A549 (cell line): Measurements from ENCODE around the gene ZBTB49. TPM values are rescaled to one million over a fixed set of nuclear protein-coding genes. Genes with fewer than 3 reads are reported as not detected.

Source experiments
- ATAC-seq, 2 experiments: fragments of 200-7000 bp in 1 of 2; fragments of >200 bp in 1 of 2; cut with Nextera tagmentation in 1 of 2; cut with Tn5 transposase in 1 of 2; 3 replicates each; pipeline versions ENCODE4 v1.8.0 to v1.9.1; 2018 to 2020; ENCODE audit warnings: mild to moderate bottlenecking in 1 of 2, moderate library complexity in 1 of 2
- CTCF ChIA-PET: fragments of 300-600 bp; sonication (Branson Sonifier 250); formaldehyde crosslinking; extraction: SDS; loops from one replicate; lab custom pipeline; 2021; ENCODE audit warnings: antibody characterized with exemption, inconsistent platforms; lab: Yijun Ruan, JAX
- POLR2A ChIA-PET: fragments of 350-600 bp; formaldehyde crosslinking; extraction: SDS; loops from one replicate; lab custom pipeline; 2021; ENCODE audit warnings: antibody characterized with exemption, inconsistent platforms; lab: Yijun Ruan, JAX
- DNase-seq, 2 experiments: peaks; one replicate each; pipeline versions ENCODE4 v3.0.0 to v3.0.0-alpha.2; 2011 to 2016; ENCODE audit warnings: low read depth in 1 of 2, low spot score in 1 of 2
- FAIRE-seq: peaks from 2 replicates; lab custom pipeline; 2011; peaks lifted over from hg19 to GRCh38; lab: Jason Lieb, UNC
- H3K27ac ChIP-seq, 2 experiments: fragments of >200 bp; sonication (Bioruptor Twin); formaldehyde crosslinking; 3 replicates each; pipeline ENCODE4 v1.5.1; 2016 to 2017
- H3K4me1 ChIP-seq: fragments of >200 bp; sonication (Bioruptor Twin); formaldehyde crosslinking; 3 replicates; pipeline ENCODE4 v1.6.1; 2016
- H3K4me2 ChIP-seq: fragments of >200 bp; sonication (Bioruptor Twin); formaldehyde crosslinking; 3 replicates; pipeline ENCODE4 v1.6.1; 2016
- H3K4me3 ChIP-seq: fragments of >200 bp; sonication (Bioruptor Twin); formaldehyde crosslinking; 3 replicates; pipeline ENCODE4 v1.5.1; 2016
- H3K9me3 ChIP-seq: fragments of >200 bp; sonication (Bioruptor Twin); formaldehyde crosslinking; 3 replicates; pipeline ENCODE4 v1.6.1; 2016
- BCL3 ChIP-seq: fragments of >200 bp; sonication (Bioruptor Twin); formaldehyde crosslinking; IDR thresholded peaks from 3 replicates; pipeline ENCODE4 v1.6.1; 2016
- CBX8 ChIP-seq: fragments of 200-600 bp; sonication (generic); IDR thresholded peaks from 2 replicates; pipeline ENCODE4 v1.6.1; 2016
- CTCF ChIP-seq: fragments of >200 bp; sonication (Bioruptor Twin); formaldehyde crosslinking; IDR thresholded peaks from 3 replicates; pipeline ENCODE4 v1.5.1; 2016
- ESRRA ChIP-seq: fragments of 150-350 bp; IDR thresholded peaks from 2 replicates; pipeline ENCODE4 v1.6.1; 2014; ENCODE audit warnings: mild to moderate bottlenecking, low read length, borderline replicate concordance
- FOSL2 ChIP-seq, 2 experiments: fragments of 450-650 bp in 1 of 2; fragments of >200 bp in 1 of 2; sonication (Bioruptor Twin) in 1 of 2; formaldehyde crosslinking; IDR thresholded peaks; 2 replicates each; pipeline versions ENCODE4 v1.5.0 to v1.6.1; 2016 to 2020; ENCODE audit warnings: mild to moderate bottlenecking in 1 of 2, moderate library complexity in 1 of 2
- FOXS1 ChIP-seq: fragments of 250-450 bp; sonication (Bioruptor Pico); IDR thresholded peaks from 2 replicates; pipeline ENCODE4 v1.5.0; 2020; ENCODE audit warnings: mild to moderate bottlenecking, moderate library complexity
- GATA3 ChIP-seq: IDR thresholded peaks from 2 replicates; pipeline ENCODE4 v1.6.1; 2012; ENCODE audit warnings: borderline replicate concordance
- HEYL ChIP-seq: fragments of 250-450 bp; sonication (Bioruptor Pico); IDR thresholded peaks from 2 replicates; pipeline ENCODE4 v1.8.0; 2021; ENCODE audit warnings: mild to moderate bottlenecking, moderate library complexity
- HOXA7 ChIP-seq: fragments of 250-450 bp; sonication (Bioruptor Pico); IDR thresholded peaks from 2 replicates; pipeline ENCODE4 v1.5.0; 2020; ENCODE audit warnings: mild to moderate bottlenecking, moderate library complexity
- HOXB13 ChIP-seq: fragments of 250-450 bp; sonication (Bioruptor Pico); IDR thresholded peaks from 2 replicates; pipeline ENCODE4 v1.5.0; 2020; ENCODE audit warnings: low read depth, mild to moderate bottlenecking, moderate library complexity
- JUN ChIP-seq, 2 experiments: fragments of >200 bp; sonication (Bioruptor Twin); formaldehyde crosslinking; IDR thresholded peaks; 2 replicates in 1 of 2; 3 replicates in 1 of 2; pipeline ENCODE4 v1.6.1; 2016 to 2017
- KDM5A ChIP-seq: fragments of 200-600 bp; sonication (generic); IDR thresholded peaks from 2 replicates; pipeline ENCODE4 v1.6.1; 2016; ENCODE audit warnings: antibody characterized with exemption, mild to moderate bottlenecking
- NFE2L2 ChIP-seq: fragments of 150-350 bp; conservative IDR thresholded peaks from 2 replicates; pipeline ENCODE4 v1.6.1; 2014; ENCODE audit warnings: low read length
- NR3C1 ChIP-seq: fragments of >200 bp; sonication (Bioruptor Twin); formaldehyde crosslinking; IDR thresholded peaks from 3 replicates; pipeline ENCODE4 v1.6.1; 2017
- PHF8 ChIP-seq: fragments of 200-600 bp; sonication (generic); IDR thresholded peaks from 2 replicates; pipeline ENCODE4 v1.6.1; 2016; ENCODE audit warnings: low read depth, mild to moderate bottlenecking, antibody characterized with exemption, moderate library complexity, borderline replicate concordance
- POLR2A ChIP-seq: IDR thresholded peaks from 2 replicates; pipeline ENCODE4 v1.6.1; 2012; ENCODE audit warnings: mild to moderate bottlenecking, low read length
- SREBF2 ChIP-seq: fragments of 450-650 bp; IDR thresholded peaks from 2 replicates; pipeline ENCODE4 v1.6.1; 2014; ENCODE audit warnings: mild to moderate bottlenecking, moderate library complexity
- TP53 ChIP-seq: fragments of 250-450 bp; sonication (Bioruptor Pico); IDR thresholded peaks from 2 replicates; pipeline ENCODE4 v1.5.0; 2021; ENCODE audit warnings: mild to moderate bottlenecking, moderate library complexity
- ZFP36 ChIP-seq: fragments of 450-650 bp; IDR thresholded peaks from 2 replicates; pipeline ENCODE4 v1.6.1; 2014; ENCODE audit warnings: borderline replicate concordance; ENCODE audit not compliant: partially characterized antibody
- ZNF302 ChIP-seq: fragments of 250-450 bp; sonication (Bioruptor Pico); IDR thresholded peaks from 2 replicates; pipeline ENCODE4 v1.9.0; 2021; ENCODE audit warnings: inconsistent platforms, mild to moderate bottlenecking, moderate library complexity
- WGBS: methylation state at CpG from one replicate; pipeline ENCODE4 v1.1.6; 2017; ENCODE audit errors: missing lambda C conversion rate; 5-methylcytosine and 5-hydroxymethylcytosine counted together
- polyA plus RNA-seq, 4 experiments: library from polyadenylated mRNA; depleted of rRNA in 3 of 4; stranded (reverse); fragments of >200 nt; fragmentation: RNase III in 1 of 4; extraction: RNeasy Plus Mini Kit Qiagen cat#74134 plus additional on column Dnase treatment in 1 of 4; gene quantifications; 2 replicates in 3 of 4; 3 replicates in 1 of 4; pipeline ENCODE4 v1.2.3, GENCODE V29; 2011 to 2017
- TF ChIP-seq, protein P1 (sequence below): fragments of 250-450 bp; sonication (Bioruptor Pico); IDR thresholded peaks from 2 replicates; pipeline ENCODE4 v1.5.0; 2021; ENCODE audit warnings: mild to moderate bottlenecking, moderate library complexity, borderline replicate concordance

The ZBTB49 gene
- polyA plus RNA-seq, 2 of the 4 experiments (the other 2 are of a cell fraction): 1.9 to 3.1 TPM

GRCh38 chr4:4247696-4248028, 42.4 kb upstream of the ZBTB49 start:
- FAIRE-seq (no peak), ATAC-seq (peak in 1 of 2 experiments; percentile 14; a peak in 3 of 6 replicates), DNase-seq (no peak)
- Histone ChIP-seq H3K9me3 (no peaks in the 10 kb centered on the region), H3K4me1 (peaks cover 12% of the 10 kb centered on the region), H3K4me2 (peak overlapping the region; percentile 84), H3K27ac (peak overlapping the region; percentile 91 to 92), H3K4me3 (peak overlapping the region; percentile 78)
- TF ChIP-seq GATA3 (no peak), HEYL (no peak), HOXB13 (no peak), ZFP36 (no peak), FOSL2 (IDR thresholded peaks at IDR 0.05) (no peak), FOSL2 (CRISPR knock-in tag; IDR thresholded peaks at IDR 0.05) (no peak), CBX8 (no peak), CTCF (no peak), FOXS1 (CRISPR knock-in tag) (no peak), ESRRA (no peak), NR3C1 (no peak), ZNF302 (CRISPR knock-in tag) (no peak), TP53 (CRISPR knock-in tag) (no peak), SREBF2 (no peak)
- WGBS: 3% methylated on average over 11 of the region's 12 CpGs
- POLR2A ChIA-PET: interaction anchor here (1.0 to 1.2 kb wide), 2 partner anchors 13 to 91 kb away, joined by 5 to 6 read pairs; no protein-coding TSS in a partner anchor
- CTCF ChIA-PET: interaction anchor here (0.5 to 1.4 kb wide), 3 partner anchors 16 to 65 kb away, joined by 3 to 5 read pairs (median 3); no protein-coding TSS in a partner anchor

DNA sequence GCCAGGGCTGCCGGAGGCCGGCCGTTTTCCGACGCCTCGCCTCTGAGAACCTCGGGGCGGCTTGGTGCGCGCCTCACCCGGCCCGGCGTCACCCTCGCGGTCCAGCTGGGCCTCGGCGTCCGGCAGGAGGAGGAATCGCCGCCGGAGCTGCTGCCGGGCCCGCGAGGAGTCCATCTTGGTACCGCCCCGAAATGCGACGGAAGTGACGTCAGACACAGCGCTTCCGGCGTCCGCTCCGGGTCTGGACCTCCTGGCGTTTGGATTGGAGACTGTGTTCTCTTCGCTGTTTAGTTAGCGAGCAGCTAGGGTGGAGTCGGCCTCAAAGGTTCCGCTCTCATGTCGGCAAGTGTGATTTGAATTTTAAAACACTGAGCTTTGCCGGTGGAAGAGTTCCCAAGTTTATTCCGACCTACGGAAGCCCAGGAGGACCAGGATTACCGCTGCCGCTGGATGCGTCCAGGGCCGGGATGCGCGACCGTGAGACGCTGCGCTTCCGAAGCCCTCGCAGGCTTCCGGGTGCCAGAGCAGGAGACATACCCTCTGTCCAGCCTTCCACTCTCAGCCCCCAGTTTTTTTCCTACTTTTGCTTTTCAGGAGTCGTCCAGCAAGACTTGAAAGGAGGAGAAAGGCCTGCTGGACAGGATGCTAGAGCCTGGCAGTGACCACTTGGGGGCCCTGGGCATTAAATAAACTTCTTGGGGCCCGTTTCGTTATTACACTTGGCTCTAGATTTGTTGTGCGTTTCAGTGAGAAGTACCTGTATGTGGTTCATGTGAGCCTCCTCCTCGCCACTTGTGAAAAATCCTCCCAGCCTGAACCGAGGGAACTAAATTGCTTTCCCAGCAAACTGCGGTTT, 41.8 kb upstream of the ZBTB49 start, which contains the start of gene TMEM128:
Gene TMEM128, minus strand, starts transcription at position 195 of the 856 bp plus-strand sequence. Its CDS starts 21 bp downstream, at position 174.
- H3K27ac ChIP-seq: peak within 1 kb of the TSS; percentile 91 to 92
- peak; percentile 94 for TF ChIP-seq KDM5A
- no peak for TF ChIP-seq ESRRA
- TF ChIP-seq BCL3: 0 out of 3 replicates have a peak, but pooled peaks have one; percentile 26
- TF ChIP-seq HOXA7 (CRISPR knock-in tag): no peak
- TF ChIP-seq, protein P1, sequence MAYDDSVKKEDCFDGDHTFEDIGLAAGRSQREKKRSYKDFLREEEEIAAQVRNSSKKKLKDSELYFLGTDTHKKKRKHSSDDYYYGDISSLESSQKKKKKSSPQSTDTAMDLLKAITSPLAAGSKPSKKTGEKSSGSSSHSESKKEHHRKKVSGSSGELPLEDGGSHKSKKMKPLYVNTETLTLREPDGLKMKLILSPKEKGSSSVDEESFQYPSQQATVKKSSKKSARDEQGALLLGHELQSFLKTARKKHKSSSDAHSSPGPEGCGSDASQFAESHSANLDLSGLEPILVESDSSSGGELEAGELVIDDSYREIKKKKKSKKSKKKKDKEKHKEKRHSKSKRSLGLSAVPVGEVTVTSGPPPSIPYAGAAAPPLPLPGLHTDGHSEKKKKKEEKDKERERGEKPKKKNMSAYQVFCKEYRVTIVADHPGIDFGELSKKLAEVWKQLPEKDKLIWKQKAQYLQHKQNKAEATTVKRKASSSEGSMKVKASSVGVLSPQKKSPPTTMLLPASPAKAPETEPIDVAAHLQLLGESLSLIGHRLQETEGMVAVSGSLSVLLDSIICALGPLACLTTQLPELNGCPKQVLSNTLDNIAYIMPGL (CRISPR knock-in tag): no peak
- peak; percentile 29 to 86; a peak in 4 of 5 replicates for TF ChIP-seq JUN (IDR thresholded peaks at IDR 0.05)
- peak; percentile 84; the same call in 1 of the 2 replicates for TF ChIP-seq PHF8
- peak; percentile 16; the same call in 1 of the 3 replicates for TF ChIP-seq CTCF
- no peak for TF ChIP-seq ZNF302 (CRISPR knock-in tag)
- peak; percentile 75 for TF ChIP-seq POLR2A
- TF ChIP-seq NFE2L2: no peak
- no peaks in the 10 kb centered on the region for H3K9me3 ChIP-seq
- WGBS: 4% methylated on average over 19 of the region's 62 CpGs
- ATAC-seq: peak; percentile 97 to 98
- peak within 1 kb of the TSS; percentile 95 for H3K4me2 ChIP-seq
- H3K4me3 ChIP-seq: peak within 1 kb of the TSS; percentile 78
- CTCF ChIA-PET: interaction anchor here (0.5 to 1.4 kb wide), 4 partner anchors 11 to 65 kb away, joined by 3 to 5 read pairs (median 3); no protein-coding TSS in a partner anchor
- POLR2A ChIA-PET: interaction anchor here (1.0 to 1.2 kb wide), 2 partner anchors 12 to 90 kb away, joined by 5 to 6 read pairs; no protein-coding TSS in a partner anchor
- FAIRE-seq: no peak
- DNase-seq: peak; percentile 85 to 93
- H3K4me1 ChIP-seq: peaks cover 12% of the 10 kb centered on the region
